K562 (cell line): ENCODE results near the gene PLEKHA7. TPM values are rescaled to one million over a fixed set of nuclear protein-coding genes. Genes with fewer than 3 reads are reported as not detected.
A peak's percentile ranks its signal among the peaks of the same experiment; 100 is the strongest.

Experiments used
- ATAC-seq: fragments of 200-7000 bp; cut with Tn5 transposase; 3 replicates; pipeline ENCODE4 v1.9.1; 2020; ENCODE audit warnings: moderate library complexity
- BruUV-seq: library from RNA; stranded (reverse); fragments of 400-500 nt; replicated peaks from 2 replicates; lab custom pipeline; 2021; lab: Mats Ljungman, UMichigan
- CTCF ChIA-PET: fragments of 300-600 bp; formaldehyde crosslinking; extraction: SDS; loops from one replicate; lab custom pipeline; 2021; ENCODE audit warnings: low intra/inter-chr PET ratio; lab: Yijun Ruan, JAX
- POLR2A ChIA-PET: fragments of 300-600, 350-650 bp; sonication (Branson Sonifier 250); formaldehyde crosslinking; extraction: SDS; loops from one replicate; lab custom pipeline; 2021; ENCODE audit warnings: antibody characterized with exemption, inconsistent platforms; lab: Yijun Ruan, JAX
- DNase-seq, 4 experiments: peaks; one replicate each; pipeline versions ENCODE4 v3.0.0 to v3.0.0-alpha.2; 2011 to 2018; ENCODE audit warnings: low spot score in 3 of 4, mixed read lengths in 3 of 4; ENCODE audit errors: extremely low read depth in 1 of 4
- FAIRE-seq: peaks from 2 replicates; lab custom pipeline; 2011; peaks lifted over from hg19 to GRCh38; lab: Jason Lieb, UNC
- H2AFZ ChIP-seq: 2 replicates; pipeline ENCODE4 v1.6.0; 2011; ENCODE audit warnings: low read depth, low read length, control low read depth, inconsistent platforms
- H3K27ac ChIP-seq: fragments of 200-600 bp; 3 replicates; pipeline ENCODE4 v1.8.0; 2011; ENCODE audit warnings: low read depth, mild to moderate bottlenecking, control low read depth, inconsistent platforms, low read length, moderate library complexity, mixed read lengths; ENCODE audit errors: extremely low read depth
- H3K27me3 ChIP-seq, 2 experiments: fragments of 300-600 bp in 1 of 2; 2 replicates in 1 of 2; 3 replicates in 1 of 2; pipeline versions ENCODE4 v1.6.0 to v1.8.0; 2011; ENCODE audit warnings: inconsistent platforms in 2 of 2, low read length in 2 of 2, mild to moderate bottlenecking in 1 of 2, mixed read lengths in 1 of 2, moderate library complexity in 1 of 2; ENCODE audit not compliant: control insufficient read depth in 2 of 2, insufficient read depth in 2 of 2
- H3K36me3 ChIP-seq: fragments of 300-600 bp; 3 replicates; pipeline ENCODE4 v1.8.0; 2011; ENCODE audit warnings: mild to moderate bottlenecking, low read length, inconsistent platforms; ENCODE audit not compliant: control insufficient read depth, insufficient read depth
- H3K4me1 ChIP-seq, 2 experiments: fragments of 200-600 bp in 1 of 2; replicated peaks in 1 of 2; 2 replicates in 1 of 2; 3 replicates in 1 of 2; pipeline versions ENCODE4 v1.5.1 to v1.8.0; 2011; ENCODE audit warnings: inconsistent platforms in 2 of 2, low read length in 2 of 2, mild to moderate bottlenecking in 1 of 2, mixed read lengths in 1 of 2, moderate library complexity in 1 of 2; ENCODE audit not compliant: control insufficient read depth in 2 of 2, insufficient read depth in 2 of 2
- H3K4me2 ChIP-seq: 2 replicates; pipeline ENCODE4 v1.6.1; 2011; ENCODE audit warnings: low read length, control low read depth, inconsistent platforms, mixed read lengths; ENCODE audit not compliant: insufficient read depth
- H3K4me3 ChIP-seq: fragments of 200-600 bp; sonication (generic), shearing (Covaris generic); 2 replicates; pipeline ENCODE4 v1.5.1; 2016; ENCODE audit warnings: control low read depth, inconsistent platforms
- H3K79me2 ChIP-seq: fragments of 200-600 bp; 3 replicates; pipeline ENCODE4 v1.8.0; 2011; ENCODE audit warnings: low read length, inconsistent platforms; ENCODE audit not compliant: control insufficient read depth, insufficient read depth
- H3K9ac ChIP-seq, 2 experiments: 2 replicates each; pipeline versions ENCODE4 v1.6.0 to v1.6.1; 2011; ENCODE audit warnings: low read depth in 2 of 2, low read length in 2 of 2, control low read depth in 1 of 2, inconsistent platforms in 1 of 2, mild to moderate bottlenecking in 1 of 2, mixed read lengths in 1 of 2; ENCODE audit not compliant: insufficient read depth in 1 of 2
- H3K9me1 ChIP-seq: one replicate; pipeline ENCODE4 v1.6.0; 2011; ENCODE audit warnings: inconsistent platforms, mild to moderate bottlenecking, low read length, moderate library complexity; ENCODE audit not compliant: control insufficient read depth, insufficient read depth
- H3K9me3 ChIP-seq: replicated peaks from 2 replicates; pipeline ENCODE4 v1.5.1; 2011; ENCODE audit warnings: low read depth, low read length, inconsistent platforms; ENCODE audit not compliant: control insufficient read depth, insufficient read depth
- H4K20me1 ChIP-seq: replicated peaks from 2 replicates; pipeline ENCODE4 v1.6.1; 2011; ENCODE audit warnings: low read length, inconsistent platforms, mixed read lengths; ENCODE audit not compliant: control insufficient read depth, insufficient read depth
- BRF1 ChIP-seq: IDR thresholded peaks from 3 replicates; pipeline ENCODE4 v1.6.1; 2011; ENCODE audit warnings: borderline replicate concordance, mild to moderate bottlenecking; ENCODE audit not compliant: insufficient read length; ENCODE audit errors: extremely low read depth
- CCAR2 ChIP-seq: fragments of 200-400 bp; formaldehyde crosslinking; IDR thresholded peaks from 2 replicates; pipeline ENCODE4 v1.6.1; 2017; ENCODE audit warnings: mild to moderate bottlenecking, low read depth, low read length
- HNRNPLL ChIP-seq: fragments of 200-400 bp; formaldehyde crosslinking; IDR thresholded peaks from 2 replicates; pipeline ENCODE4 v1.6.1; 2017; ENCODE audit warnings: low read length, low read depth, mild to moderate bottlenecking; ENCODE audit not compliant: poor library complexity, severe bottlenecking
- PTBP1 ChIP-seq: fragments of 200-400 bp; formaldehyde crosslinking; IDR thresholded peaks from 2 replicates; pipeline ENCODE4 v1.6.1; 2017; ENCODE audit warnings: low read depth, low read length
- ZNF24 ChIP-seq: fragments of 450-650 bp; IDR thresholded peaks from 2 replicates; pipeline ENCODE4 v1.6.1; 2016
- ZNF830 ChIP-seq: fragments of 250-450 bp; sonication (Bioruptor Pico); IDR thresholded peaks from 2 replicates; pipeline ENCODE4 v1.5.0; 2021; ENCODE audit warnings: mild to moderate bottlenecking
- WGBS: fragments of 100-300 bp; shearing (Covaris generic); methylation state at CpG from one replicate; pipeline ENCODE4 v1.1.6; 2016; ENCODE audit warnings: low coverage, mixed read lengths; ENCODE audit not compliant: insufficient coverage; ENCODE audit errors: missing lambda C conversion rate; 5-methylcytosine and 5-hydroxymethylcytosine counted together
- in situ Hi-C: fragments of 300-500 bp; cut with MboI; formaldehyde crosslinking; loops from 4 replicates; pipeline ENCODE4 v1.15.0; 2018; ENCODE audit warnings: inconsistent platforms, mixed read lengths
- intact Hi-C: fragments of 100-400 bp; cut with micrococcal nuclease; formaldehyde crosslinking; loops from 2 replicates; pipeline ENCODE4 v1.14.2; 2022
- polyA plus RNA-seq, 8 experiments: library from polyadenylated mRNA; depleted of rRNA in 4 of 8; stranded (reverse) in 5 of 8; unstranded in 3 of 8; fragments of >200 nt; fragmentation: Nextera tagmentation in 2 of 8; fragmentation: Illumina TruSeq in 1 of 8; extraction: Ambion mirVana in 2 of 8; extraction: Trizol in 1 of 8; gene quantifications; 2 replicates each; pipeline versions ENCODE4 v1.2.1 to v1.2.3, GENCODE V29; 2011 to 2014; ENCODE audit warnings: inconsistent platforms in 1 of 8, missing spikeins in 1 of 8
- total RNA-seq, 7 experiments: library from RNA; depleted of rRNA in 6 of 7; stranded (reverse); fragments of >200 nt in 6 of 7; fragmentation: Illumina TruSeq in 2 of 7; extraction: Trizol in 2 of 7; gene quantifications; 2 replicates each; pipeline versions ENCODE4 v1.2.1 to v1.2.3, GENCODE V29; 2011 to 2021; ENCODE audit warnings: low replicate concordance in 1 of 7
- TF ChIP-seq, protein P1 (sequence below): fragments of 250-450 bp; sonication (Bioruptor Pico); IDR thresholded peaks from 2 replicates; pipeline ENCODE4 v1.4.0; 2020; ENCODE audit warnings: mild to moderate bottlenecking, moderate library complexity
- TF ChIP-seq, protein P2 (sequence below): fragments of 250-450 bp; sonication (Bioruptor Pico); IDR thresholded peaks from 2 replicates; pipeline ENCODE4 v1.5.0; 2021; ENCODE audit warnings: mild to moderate bottlenecking, borderline replicate concordance
- TF ChIP-seq, protein P3 (sequence below): sonication (generic); formaldehyde crosslinking; IDR thresholded peaks from 2 replicates; pipeline ENCODE4 v1.8.1; 2023; ENCODE audit warnings: mild to moderate bottlenecking, missing genetic modification reagents

Gene PLEKHA7
- total and polyA plus RNA-seq, 9 of the 15 experiments (the other 6 are each of a cell fraction or from before 2014, with no cell fraction given): 0.06 to 0.77 (median 0.20) TPM; not detected in 1

DNA sequence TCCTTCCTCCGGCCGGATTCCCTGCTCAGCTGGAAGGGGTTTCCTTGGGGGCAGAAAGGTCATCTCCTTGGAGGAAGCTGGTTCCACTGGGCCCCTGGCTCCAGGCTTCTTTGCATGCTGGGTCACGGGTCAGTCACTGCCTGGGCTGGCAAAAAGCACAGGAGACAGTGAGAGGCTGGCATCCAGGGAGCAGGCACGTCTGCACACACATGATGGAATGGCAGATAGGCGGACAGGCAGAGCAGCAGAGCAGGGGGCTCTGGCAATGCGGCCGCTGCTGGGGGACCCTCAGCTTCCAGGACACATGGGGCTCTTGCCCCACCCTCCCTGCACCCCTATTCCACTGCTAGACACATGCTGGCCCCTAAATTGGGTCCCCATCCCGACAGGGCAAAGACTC, 235.3 kb downstream of the PLEKHA7 start:
- BruUV-seq: no TSS peak
- Histone ChIP-seq H3K36me3 (no peaks in the 10 kb centered on the region), H3K9me3 (no peaks in the 10 kb centered on the region), H3K4me1 (peaks cover 9 to 18% of the 10 kb centered on the region in 2 experiments; a peak in 3 of 5 replicates), H3K9me1 (peaks cover 4% of the 10 kb centered on the region), H3K27me3 (peaks cover 6 to 27% of the 10 kb centered on the region in 2 experiments; a peak in 4 of 5 replicates), H3K27ac (no peak overlapping the region), H3K79me2 (no peaks in the 10 kb centered on the region), H2AFZ (peak overlapping the region; percentile 90), H3K9ac (0 out of 4 replicates have a peak overlapping the region, but pooled peaks of 1 of the 2 experiments have one; percentile 60), H3K4me3 (no peak overlapping the region), H3K4me2 (no peak overlapping the region), H4K20me1 (0 out of 2 replicates have a peak, but pooled peaks cover 7% of the 10 kb centered on the region)
- DNase-seq (no peak), ATAC-seq (no peak), FAIRE-seq (no peak)
- CTCF ChIA-PET: no interaction called here
- 54% methylated on average over 8 of the region's 8 CpGs for WGBS
- intact Hi-C loops: loop anchor here (10.0 kb wide), 1 partner anchor 154 kb away; no protein-coding TSS in a partner anchor
- in situ Hi-C loops: no loop called here
- POLR2A ChIA-PET: interaction anchor here (1.1 kb wide), 1 partner anchor 10 kb away, joined by 3 read pairs; no protein-coding TSS in a partner anchor
- TF ChIP-seq, protein P1, sequence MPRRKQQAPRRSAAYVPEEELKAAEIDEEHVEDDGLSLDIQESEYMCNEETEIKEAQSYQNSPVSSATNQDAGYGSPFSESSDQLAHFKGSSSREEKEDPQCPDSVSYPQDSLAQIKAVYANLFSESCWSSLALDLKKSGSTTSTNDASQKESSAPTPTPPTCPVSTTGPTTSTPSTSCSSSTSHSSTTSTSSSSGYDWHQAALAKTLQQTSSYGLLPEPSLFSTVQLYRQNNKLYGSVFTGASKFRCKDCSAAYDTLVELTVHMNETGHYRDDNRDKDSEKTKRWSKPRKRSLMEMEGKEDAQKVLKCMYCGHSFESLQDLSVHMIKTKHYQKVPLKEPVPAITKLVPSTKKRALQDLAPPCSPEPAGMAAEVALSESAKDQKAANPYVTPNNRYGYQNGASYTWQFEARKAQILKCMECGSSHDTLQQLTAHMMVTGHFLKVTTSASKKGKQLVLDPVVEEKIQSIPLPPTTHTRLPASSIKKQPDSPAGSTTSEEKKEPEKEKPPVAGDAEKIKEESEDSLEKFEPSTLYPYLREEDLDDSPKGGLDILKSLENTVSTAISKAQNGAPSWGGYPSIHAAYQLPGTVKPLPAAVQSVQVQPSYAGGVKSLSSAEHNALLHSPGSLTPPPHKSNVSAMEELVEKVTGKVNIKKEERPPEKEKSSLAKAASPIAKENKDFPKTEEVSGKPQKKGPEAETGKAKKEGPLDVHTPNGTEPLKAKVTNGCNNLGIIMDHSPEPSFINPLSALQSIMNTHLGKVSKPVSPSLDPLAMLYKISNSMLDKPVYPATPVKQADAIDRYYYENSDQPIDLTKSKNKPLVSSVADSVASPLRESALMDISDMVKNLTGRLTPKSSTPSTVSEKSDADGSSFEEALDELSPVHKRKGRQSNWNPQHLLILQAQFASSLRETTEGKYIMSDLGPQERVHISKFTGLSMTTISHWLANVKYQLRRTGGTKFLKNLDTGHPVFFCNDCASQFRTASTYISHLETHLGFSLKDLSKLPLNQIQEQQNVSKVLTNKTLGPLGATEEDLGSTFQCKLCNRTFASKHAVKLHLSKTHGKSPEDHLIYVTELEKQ (CRISPR knock-in tag): no peak
- TF ChIP-seq, protein P2, sequence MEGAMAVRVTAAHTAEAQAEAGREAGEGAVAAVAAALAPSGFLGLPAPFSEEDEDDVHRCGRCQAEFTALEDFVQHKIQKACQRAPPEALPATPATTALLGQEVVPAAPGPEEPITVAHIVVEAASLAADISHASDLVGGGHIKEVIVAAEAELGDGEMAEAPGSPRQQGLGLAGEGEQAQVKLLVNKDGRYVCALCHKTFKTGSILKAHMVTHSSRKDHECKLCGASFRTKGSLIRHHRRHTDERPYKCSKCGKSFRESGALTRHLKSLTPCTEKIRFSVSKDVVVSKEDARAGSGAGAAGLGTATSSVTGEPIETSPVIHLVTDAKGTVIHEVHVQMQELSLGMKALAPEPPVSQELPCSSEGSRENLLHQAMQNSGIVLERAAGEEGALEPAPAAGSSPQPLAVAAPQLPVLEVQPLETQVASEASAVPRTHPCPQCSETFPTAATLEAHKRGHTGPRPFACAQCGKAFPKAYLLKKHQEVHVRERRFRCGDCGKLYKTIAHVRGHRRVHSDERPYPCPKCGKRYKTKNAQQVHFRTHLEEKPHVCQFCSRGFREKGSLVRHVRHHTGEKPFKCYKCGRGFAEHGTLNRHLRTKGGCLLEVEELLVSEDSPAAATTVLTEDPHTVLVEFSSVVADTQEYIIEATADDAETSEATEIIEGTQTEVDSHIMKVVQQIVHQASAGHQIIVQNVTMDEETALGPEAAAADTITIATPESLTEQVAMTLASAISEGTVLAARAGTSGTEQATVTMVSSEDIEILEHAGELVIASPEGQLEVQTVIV (CRISPR knock-in tag): no peak
- TF ChIP-seq ZNF830 (CRISPR knock-in tag): no peak
- no peak for TF ChIP-seq ZNF24
- TF ChIP-seq BRF1: no peak
- TF ChIP-seq HNRNPLL: no peak
- no peak for TF ChIP-seq CCAR2
- no peak for TF ChIP-seq PTBP1
- TF ChIP-seq, protein P3, sequence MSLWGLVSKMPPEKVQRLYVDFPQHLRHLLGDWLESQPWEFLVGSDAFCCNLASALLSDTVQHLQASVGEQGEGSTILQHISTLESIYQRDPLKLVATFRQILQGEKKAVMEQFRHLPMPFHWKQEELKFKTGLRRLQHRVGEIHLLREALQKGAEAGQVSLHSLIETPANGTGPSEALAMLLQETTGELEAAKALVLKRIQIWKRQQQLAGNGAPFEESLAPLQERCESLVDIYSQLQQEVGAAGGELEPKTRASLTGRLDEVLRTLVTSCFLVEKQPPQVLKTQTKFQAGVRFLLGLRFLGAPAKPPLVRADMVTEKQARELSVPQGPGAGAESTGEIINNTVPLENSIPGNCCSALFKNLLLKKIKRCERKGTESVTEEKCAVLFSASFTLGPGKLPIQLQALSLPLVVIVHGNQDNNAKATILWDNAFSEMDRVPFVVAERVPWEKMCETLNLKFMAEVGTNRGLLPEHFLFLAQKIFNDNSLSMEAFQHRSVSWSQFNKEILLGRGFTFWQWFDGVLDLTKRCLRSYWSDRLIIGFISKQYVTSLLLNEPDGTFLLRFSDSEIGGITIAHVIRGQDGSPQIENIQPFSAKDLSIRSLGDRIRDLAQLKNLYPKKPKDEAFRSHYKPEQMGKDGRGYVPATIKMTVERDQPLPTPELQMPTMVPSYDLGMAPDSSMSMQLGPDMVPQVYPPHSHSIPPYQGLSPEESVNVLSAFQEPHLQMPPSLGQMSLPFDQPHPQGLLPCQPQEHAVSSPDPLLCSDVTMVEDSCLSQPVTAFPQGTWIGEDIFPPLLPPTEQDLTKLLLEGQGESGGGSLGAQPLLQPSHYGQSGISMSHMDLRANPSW (CRISPR knock-in tag): no peak
